Activated CD4-positive, CD25-positive, alpha-beta regulatory T cell treated with anti-CD3 and anti-CD28 coated beads, Interleukin-2, amount 50 U/mL, for 72 hours (primary cell): ENCODE measurements around the gene TRAF3IP1.
"Not testable (repeated sequence)": the region's sequence is repeated elsewhere in the genome, so short reads cannot be mapped to it uniquely, and the experiment has no call there.

Experiments used
- DNase-seq: peaks from one replicate; pipeline ENCODE4 v3.0.0; 2021

The TRAF3IP1 gene

GRCh38 chr2:238344035-238344434 is 23.7 kb downstream of the TRAF3IP1 start:
- no peak for DNase-seq

- no peak for DNase-seq
These were observed 24.2 kb downstream of the TRAF3IP1 start for GRCh38 chr2:238344517-238344916.

- no peak for DNase-seq
These were observed 25.1 kb downstream of the TRAF3IP1 start for GRCh38 chr2:238345297-238345968.

- DNase-seq: no peak
These were observed 26.2 kb downstream of the TRAF3IP1 start for GRCh38 chr2:238346544-238346943.

GRCh38 chr2:238350150-238350897 is 30.0 kb downstream of the TRAF3IP1 start:
- no peak for DNase-seq

- DNase-seq: no peak
These were observed 31.0 kb downstream of the TRAF3IP1 start for GRCh38 chr2:238351315-238351714.

- no peak for DNase-seq
These were observed 32.0 kb downstream of the TRAF3IP1 start for GRCh38 chr2:238352361-238352760.

GRCh38 chr2:238358769-238359168 is 38.5 kb downstream of the TRAF3IP1 start:
- no peak for DNase-seq

GRCh38 chr2:238359403-238359802 is 39.1 kb downstream of the TRAF3IP1 start:
- no peak for DNase-seq

- no peak for DNase-seq
These were observed 41.6 kb downstream of the TRAF3IP1 start for GRCh38 chr2:238361877-238362276.

GRCh38 chr2:238362626-238363025 is 42.3 kb downstream of the TRAF3IP1 start:
- DNase-seq: no peak

- DNase-seq: no peak
These were observed 49.3 kb downstream of the TRAF3IP1 start for GRCh38 chr2:238369591-238370040.

- no peak for DNase-seq
These were observed 49.9 kb downstream of the TRAF3IP1 start for GRCh38 chr2:238370094-238370822.

GRCh38 chr2:238370823-238371372 is 50.6 kb downstream of the TRAF3IP1 start:
- DNase-seq: peak; percentile 51

GRCh38 chr2:238372277-238372676 is 52.0 kb downstream of the TRAF3IP1 start:
- DNase-seq: not testable (repeated sequence)

- no peak for DNase-seq
These were observed 56.6 kb downstream of the TRAF3IP1 start for GRCh38 chr2:238376884-238377391.

GRCh38 chr2:238378230-238379095 is 58.1 kb downstream of the TRAF3IP1 start:
- no peak for DNase-seq

GRCh38 chr2:238379096-238379810 is 58.9 kb downstream of the TRAF3IP1 start:
- peak; percentile 38 for DNase-seq

GRCh38 chr2:238380336-238380735 is 60.0 kb downstream of the TRAF3IP1 start:
- DNase-seq: no peak

- no peak for DNase-seq
These were observed 60.5 kb downstream of the TRAF3IP1 start for GRCh38 chr2:238380785-238381184.

- DNase-seq: no peak
These were observed 61.2 kb downstream of the TRAF3IP1 start for GRCh38 chr2:238381341-238382115.
